Type B pancreatic cell (in vitro differentiated cells): ENCODE measurements around the gene PXMP4. TPM values are rescaled to one million over a fixed set of nuclear protein-coding genes. Genes with fewer than 3 reads are reported as not detected.
A peak's percentile ranks its signal among the peaks of the same experiment; 100 is the strongest.

Experiments
- DNase-seq: peaks from one replicate; pipeline ENCODE4 v3.0.0; 2021; ENCODE audit warnings: mixed read lengths; ENCODE audit not compliant: unreplicated experiment; ENCODE audit errors: extremely low spot score
- H3K27ac Mint-ChIP-seq: 2 replicates; pipeline ENCODE4 v1.8.0; 2021; ENCODE audit warnings: mild to moderate bottlenecking, mixed read lengths
- H3K27me3 Mint-ChIP-seq: 2 replicates; pipeline ENCODE4 v1.8.0; 2021; ENCODE audit warnings: mixed read lengths
- H3K36me3 Mint-ChIP-seq: 2 replicates; pipeline ENCODE4 v1.8.0; 2021; ENCODE audit warnings: mixed read lengths
- H3K4me1 Mint-ChIP-seq: one replicate; pipeline ENCODE4 v1.8.0; 2021; ENCODE audit warnings: mixed read lengths; ENCODE audit not compliant: unreplicated experiment
- H3K4me3 Mint-ChIP-seq: 2 replicates; pipeline ENCODE4 v1.8.0; 2021; ENCODE audit warnings: mild to moderate bottlenecking, mixed read lengths
- H3K9me3 Mint-ChIP-seq: 2 replicates; pipeline ENCODE4 v1.8.0; 2021; ENCODE audit warnings: mixed read lengths
- long read RNA-seq: library from polyadenylated mRNA; unstranded; transcript quantifications from one replicate; pipeline ENCODE4 v2.0.0, GENCODE V29; 2020
- total RNA-seq: library from RNA; stranded (reverse); gene quantifications from 2 replicates; pipeline ENCODE4 v1.2.1, GENCODE V29; 2021; ENCODE audit warnings: low replicate concordance
- TF ChIP-seq, protein P1 (sequence below): fragments of 200-600 bp; sonication (generic); conservative IDR thresholded peaks from 2 replicates; pipeline ENCODE4 v1.5.0; 2021; ENCODE audit warnings: antibody characterized with exemption, mild to moderate bottlenecking

Gene PXMP4, protein sequence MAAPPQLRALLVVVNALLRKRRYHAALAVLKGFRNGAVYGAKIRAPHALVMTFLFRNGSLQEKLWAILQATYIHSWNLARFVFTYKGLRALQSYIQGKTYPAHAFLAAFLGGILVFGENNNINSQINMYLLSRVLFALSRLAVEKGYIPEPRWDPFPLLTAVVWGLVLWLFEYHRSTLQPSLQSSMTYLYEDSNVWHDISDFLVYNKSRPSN
- total RNA-seq: 10.3 and 12.2 TPM in 2 replicates
- long read RNA-seq, full-length matches to known transcripts: 18 of 25 reads
- long read RNA-seq, partial matches to known transcripts: 0 of 25 reads
- long read RNA-seq, other reads (novel, unspliced or antisense): 7 of 25 reads

DNA sequence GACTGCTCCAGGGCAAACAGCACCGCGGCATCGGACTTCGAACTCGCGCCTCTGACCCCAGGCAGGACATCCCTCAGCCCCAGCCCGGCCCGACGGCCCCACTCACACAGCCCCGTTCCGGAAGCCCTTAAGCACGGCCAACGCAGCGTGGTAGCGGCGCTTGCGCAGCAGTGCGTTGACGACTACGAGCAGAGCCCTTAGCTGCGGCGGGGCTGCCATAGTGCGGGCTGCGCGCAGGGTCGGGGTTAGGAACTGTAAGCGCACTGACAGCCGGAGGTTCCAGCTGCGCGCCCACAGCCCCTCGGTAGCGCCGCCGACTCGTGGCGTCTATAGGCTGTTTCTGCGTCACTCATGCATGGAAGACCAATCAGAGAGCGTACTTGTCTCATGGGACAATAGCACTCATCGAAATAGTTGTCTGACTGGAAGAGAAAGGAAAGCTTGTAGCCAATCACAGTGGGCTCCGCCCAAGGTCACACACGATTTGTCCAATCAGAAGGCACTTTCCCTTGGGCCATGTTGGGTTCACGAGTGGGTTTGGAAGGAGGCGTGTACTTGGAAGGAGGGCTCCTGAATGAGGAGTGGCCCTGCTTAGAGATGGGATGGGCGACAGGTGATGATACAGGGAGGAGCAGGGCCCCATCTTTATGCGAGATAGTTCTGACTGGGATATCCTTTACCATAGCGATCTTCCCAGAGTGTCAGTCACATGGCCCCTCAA, at the start of gene PXMP4:
Gene PXMP4, minus strand, starts transcription at position 322 of the 721 bp plus-strand sequence. Its CDS starts 103 bp downstream, at position 219.
- Mint-ChIP-seq H3K27me3 (no peaks in the 10 kb centered on the region), H3K36me3 (peaks cover 3% of the 10 kb centered on the region), H3K9me3 (peaks cover 5% of the 10 kb centered on the region), H3K27ac (peak within 1 kb of the TSS; percentile 78), H3K4me1 (peaks cover 16% of the 10 kb centered on the region), H3K4me3 (peak within 1 kb of the TSS; percentile 90)
- TF ChIP-seq, protein P1, sequence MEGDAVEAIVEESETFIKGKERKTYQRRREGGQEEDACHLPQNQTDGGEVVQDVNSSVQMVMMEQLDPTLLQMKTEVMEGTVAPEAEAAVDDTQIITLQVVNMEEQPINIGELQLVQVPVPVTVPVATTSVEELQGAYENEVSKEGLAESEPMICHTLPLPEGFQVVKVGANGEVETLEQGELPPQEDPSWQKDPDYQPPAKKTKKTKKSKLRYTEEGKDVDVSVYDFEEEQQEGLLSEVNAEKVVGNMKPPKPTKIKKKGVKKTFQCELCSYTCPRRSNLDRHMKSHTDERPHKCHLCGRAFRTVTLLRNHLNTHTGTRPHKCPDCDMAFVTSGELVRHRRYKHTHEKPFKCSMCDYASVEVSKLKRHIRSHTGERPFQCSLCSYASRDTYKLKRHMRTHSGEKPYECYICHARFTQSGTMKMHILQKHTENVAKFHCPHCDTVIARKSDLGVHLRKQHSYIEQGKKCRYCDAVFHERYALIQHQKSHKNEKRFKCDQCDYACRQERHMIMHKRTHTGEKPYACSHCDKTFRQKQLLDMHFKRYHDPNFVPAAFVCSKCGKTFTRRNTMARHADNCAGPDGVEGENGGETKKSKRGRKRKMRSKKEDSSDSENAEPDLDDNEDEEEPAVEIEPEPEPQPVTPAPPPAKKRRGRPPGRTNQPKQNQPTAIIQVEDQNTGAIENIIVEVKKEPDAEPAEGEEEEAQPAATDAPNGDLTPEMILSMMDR: no peak
- peak; percentile 81 for DNase-seq

DNA sequence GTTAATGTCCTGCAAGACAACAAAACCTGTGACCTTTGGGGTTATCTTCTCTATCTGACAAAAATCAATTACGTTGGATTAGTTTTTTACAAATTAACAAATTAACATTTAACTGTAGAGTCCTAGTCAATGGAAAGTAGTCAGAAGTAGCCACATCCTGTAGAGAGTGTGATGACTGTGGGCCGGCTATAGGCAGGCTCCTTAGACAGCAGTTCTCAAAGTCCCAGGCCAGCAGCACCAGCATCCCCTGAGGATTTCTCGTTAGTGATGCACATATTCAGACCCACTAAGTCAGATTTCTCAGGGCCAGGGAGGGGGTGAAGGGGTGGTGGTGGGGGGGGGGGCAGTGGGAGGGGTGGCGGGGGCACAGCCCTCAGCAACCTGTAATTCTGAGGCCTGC, 48.9 kb upstream of the PXMP4 start:
- no peaks in the 10 kb centered on the region for H3K9me3 Mint-ChIP-seq
- no peak overlapping the region for H3K27ac Mint-ChIP-seq
- TF ChIP-seq, protein P1: no peak
- no peaks in the 10 kb centered on the region for H3K27me3 Mint-ChIP-seq
- H3K36me3 Mint-ChIP-seq: peaks cover 10% of the 10 kb centered on the region
- no peak for DNase-seq
- H3K4me3 Mint-ChIP-seq: no peak overlapping the region
- no peaks in the 10 kb centered on the region for H3K4me1 Mint-ChIP-seq

DNA sequence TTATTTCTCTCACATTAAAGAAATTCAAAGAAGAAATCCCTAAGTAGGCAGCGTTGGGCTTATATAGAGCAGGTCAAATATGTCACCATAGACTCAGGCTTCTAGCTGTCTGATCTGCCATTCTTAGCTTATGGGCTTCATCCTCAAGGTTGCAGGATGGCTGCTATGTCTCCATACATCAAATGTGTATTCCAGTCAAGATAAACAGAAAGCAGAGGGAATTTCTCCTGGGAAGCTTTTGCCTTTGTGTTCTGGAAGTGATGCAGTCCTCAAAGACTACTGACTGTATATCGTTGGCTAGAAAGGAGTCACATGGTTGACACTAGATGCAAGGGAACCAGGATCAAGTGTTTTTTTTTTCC, 47.6 kb upstream of the PXMP4 start:
- TF ChIP-seq, protein P1: no peak
- Mint-ChIP-seq H3K27me3 (no peaks in the 10 kb centered on the region), H3K4me3 (no peak overlapping the region), H3K4me1 (no peaks in the 10 kb centered on the region), H3K27ac (no peak overlapping the region), H3K36me3 (peaks cover 10% of the 10 kb centered on the region), H3K9me3 (no peaks in the 10 kb centered on the region)
- DNase-seq: no peak

DNA sequence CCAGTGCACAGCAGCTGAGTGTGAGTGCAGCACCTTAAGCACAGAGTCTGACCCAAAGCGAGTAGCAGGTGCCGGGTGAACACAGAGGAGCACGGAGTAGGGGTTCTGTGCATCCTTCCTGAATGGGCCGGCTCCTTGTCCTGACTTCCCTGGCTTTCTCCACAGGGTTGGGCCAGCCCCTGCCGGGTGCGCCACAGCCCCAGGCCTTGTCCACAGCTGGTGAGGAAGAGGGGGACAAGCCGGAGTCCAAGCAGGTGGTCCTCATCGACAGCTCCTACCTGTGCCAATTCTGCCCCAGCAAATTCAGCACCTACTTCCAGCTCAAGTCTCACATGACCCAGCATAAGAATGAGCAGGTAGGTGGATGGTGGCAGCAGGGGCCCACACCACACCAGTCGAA, 46.6 kb upstream of the PXMP4 start:
- Mint-ChIP-seq H3K27me3 (no peaks in the 10 kb centered on the region), H3K27ac (no peak overlapping the region), H3K9me3 (no peaks in the 10 kb centered on the region), H3K4me1 (no peaks in the 10 kb centered on the region), H3K36me3 (peaks cover 10% of the 10 kb centered on the region), H3K4me3 (no peak overlapping the region)
- DNase-seq: no peak
- TF ChIP-seq, protein P1: no peak

DNA sequence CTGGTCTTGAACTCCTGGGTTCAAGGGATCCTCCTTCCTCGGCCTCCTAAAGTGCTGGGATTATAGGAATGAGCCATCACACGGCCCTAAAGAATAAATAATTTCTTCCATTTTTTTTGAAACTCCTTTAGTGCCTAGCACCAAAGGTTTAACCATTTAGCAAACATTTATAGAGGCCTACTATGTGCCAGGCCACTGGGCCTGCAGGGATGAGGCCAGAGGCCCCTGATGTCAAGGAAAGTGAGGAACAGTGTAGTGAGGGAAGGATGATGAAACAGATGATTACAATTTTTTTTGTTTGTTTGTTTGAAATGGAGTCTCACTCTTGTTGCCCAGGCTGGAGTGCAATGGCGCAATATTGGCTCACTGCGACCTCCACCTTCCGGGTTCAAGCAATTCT, 45.5 kb upstream of the PXMP4 start:
- H3K4me1 Mint-ChIP-seq: no peaks in the 10 kb centered on the region
- no peaks in the 10 kb centered on the region for H3K27me3 Mint-ChIP-seq
- H3K9me3 Mint-ChIP-seq: no peaks in the 10 kb centered on the region
- H3K4me3 Mint-ChIP-seq: no peak overlapping the region
- TF ChIP-seq, protein P1: no peak
- peaks cover 10% of the 10 kb centered on the region for H3K36me3 Mint-ChIP-seq
- no peak overlapping the region for H3K27ac Mint-ChIP-seq
- no peak for DNase-seq
